Activated naive CD4-positive, alpha-beta T cell treated with anti-CD3 and anti-CD28 coated beads, Interleukin-2, amount 10 ng/mL, durations not matched to agents 7 days and 5 days (primary cell): Measurements from ENCODE around the gene PIK3R3.

Experiments
- CTCF ChIA-PET: fragments of 350-600 bp; sonication (Branson Sonifier 250); formaldehyde crosslinking; loops from one replicate; lab custom pipeline; 2021; ENCODE audit warnings: antibody characterized with exemption; lab: Charles Lee
- DNase-seq: peaks from one replicate; pipeline ENCODE4 v3.0.0-alpha.2; 2020
- H3K27ac Mint-ChIP-seq: one replicate; pipeline ENCODE4 v1.8.0; 2021; ENCODE audit warnings: mild to moderate bottlenecking, moderate library complexity, mixed read lengths
- H3K27me3 Mint-ChIP-seq: one replicate; pipeline ENCODE4 v1.8.0; 2021; ENCODE audit warnings: mild to moderate bottlenecking, mixed read lengths
- H3K36me3 Mint-ChIP-seq: one replicate; pipeline ENCODE4 v1.8.0; 2021; ENCODE audit warnings: mixed read lengths
- H3K4me1 Mint-ChIP-seq: one replicate; pipeline ENCODE4 v1.8.0; 2021; ENCODE audit warnings: mixed read lengths
- H3K4me3 Mint-ChIP-seq: one replicate; pipeline ENCODE4 v1.8.0; 2021; ENCODE audit warnings: mild to moderate bottlenecking, moderate library complexity, mixed read lengths
- H3K9me3 Mint-ChIP-seq: one replicate; pipeline ENCODE4 v1.8.0; 2021; ENCODE audit warnings: mixed read lengths

The PIK3R3 gene

GRCh38 chr1:46004492-46004891 is 127.9 kb downstream of the PIK3R3 start:
- no peaks in the 10 kb centered on the region for H3K27me3 Mint-ChIP-seq
- H3K27ac Mint-ChIP-seq = no peak overlapping the region
- DNase-seq = no peak
- CTCF ChIA-PET = interaction anchor here (0.6 kb wide), 1 partner anchor 161 kb away, joined by 5 read pairs; no protein-coding TSS in a partner anchor
- H3K4me3 Mint-ChIP-seq = no peak overlapping the region
- H3K36me3 Mint-ChIP-seq = peaks cover 26% of the 10 kb centered on the region
- no peaks in the 10 kb centered on the region for H3K4me1 Mint-ChIP-seq
- no peaks in the 10 kb centered on the region for H3K9me3 Mint-ChIP-seq

DNA sequence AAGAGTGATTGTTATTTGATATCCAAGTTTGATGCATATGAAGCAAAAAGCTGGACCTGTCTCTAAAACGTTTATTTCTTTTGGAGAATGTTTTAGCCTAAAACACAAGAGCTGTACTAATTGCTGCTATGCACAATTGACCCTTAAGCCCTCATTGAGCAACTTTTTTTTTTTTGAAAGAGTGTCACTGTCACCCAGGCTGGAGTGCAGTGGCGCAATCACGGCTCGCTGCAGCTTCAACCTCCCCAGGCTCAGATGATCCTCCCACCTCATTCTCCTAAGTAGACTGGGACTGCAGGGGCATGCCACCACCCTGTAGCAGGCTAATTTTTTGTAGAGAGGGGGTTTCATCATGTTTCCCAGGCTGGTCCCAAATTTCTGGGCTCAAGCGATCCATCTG is 129.1 kb downstream of the PIK3R3 start:
- Mint-ChIP-seq H3K9me3 (no peaks in the 10 kb centered on the region), H3K27ac (no peak overlapping the region), H3K4me1 (no peaks in the 10 kb centered on the region), H3K27me3 (no peaks in the 10 kb centered on the region), H3K36me3 (peaks cover 20% of the 10 kb centered on the region), H3K4me3 (no peak overlapping the region)
- no peak for DNase-seq
- CTCF ChIA-PET = no interaction called here

GRCh38 chr1:46002551-46003150 is 129.8 kb downstream of the PIK3R3 start:
- Mint-ChIP-seq H3K36me3 (peaks cover 16% of the 10 kb centered on the region), H3K27ac (no peak overlapping the region), H3K9me3 (no peaks in the 10 kb centered on the region), H3K4me1 (no peaks in the 10 kb centered on the region), H3K27me3 (no peaks in the 10 kb centered on the region), H3K4me3 (no peak overlapping the region)
- CTCF ChIA-PET = no interaction called here
- DNase-seq = no peak

GRCh38 chr1:46001081-46001785 is 131.2 kb downstream of the PIK3R3 start:
- Mint-ChIP-seq H3K9me3 (no peaks in the 10 kb centered on the region), H3K36me3 (peaks cover 6% of the 10 kb centered on the region), H3K27me3 (no peaks in the 10 kb centered on the region), H3K4me3 (no peak overlapping the region), H3K4me1 (no peaks in the 10 kb centered on the region), H3K27ac (no peak overlapping the region)
- CTCF ChIA-PET = no interaction called here
- no peak for DNase-seq

- no peak for DNase-seq
- Mint-ChIP-seq H3K4me3 (no peak overlapping the region), H3K36me3 (peaks cover 3% of the 10 kb centered on the region), H3K27me3 (no peaks in the 10 kb centered on the region), H3K9me3 (no peaks in the 10 kb centered on the region), H3K27ac (no peak overlapping the region), H3K4me1 (no peaks in the 10 kb centered on the region)
- CTCF ChIA-PET = no interaction called here
Observed at GRCh38 chr1:45999507-45999906, 132.9 kb downstream of the PIK3R3 start.

DNA sequence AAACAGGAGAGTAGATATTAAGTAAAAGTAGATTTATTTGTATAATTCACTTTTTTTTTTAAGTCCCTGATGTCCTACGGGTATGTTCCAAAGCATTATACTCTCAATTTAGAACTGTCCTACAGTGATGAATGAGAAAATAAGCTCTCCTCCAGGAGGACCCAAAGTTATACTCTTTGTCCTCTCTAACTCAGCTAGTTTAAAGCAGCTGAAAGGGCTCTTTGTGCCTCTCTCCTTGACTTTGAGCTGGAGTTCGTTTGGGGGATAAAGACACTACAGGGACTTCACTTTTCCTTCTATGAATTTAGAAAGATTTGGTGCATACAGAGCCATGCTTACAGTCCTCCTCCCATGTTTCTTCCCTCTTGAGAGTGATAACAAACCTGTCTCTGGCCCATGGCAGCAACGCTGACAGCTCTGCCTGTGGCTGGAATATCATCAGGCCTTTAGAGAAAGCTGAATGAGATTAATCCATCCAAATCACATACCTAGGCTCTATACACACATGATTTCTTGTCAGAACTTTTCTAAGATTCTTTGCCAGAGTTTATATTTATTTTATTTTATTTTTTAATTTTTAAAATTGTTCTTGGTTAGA is 134.3 kb downstream of the PIK3R3 start:
- CTCF ChIA-PET = no interaction called here
- H3K4me1 Mint-ChIP-seq = no peaks in the 10 kb centered on the region
- no peak overlapping the region for H3K4me3 Mint-ChIP-seq
- no peaks in the 10 kb centered on the region for H3K27me3 Mint-ChIP-seq
- H3K27ac Mint-ChIP-seq = no peak overlapping the region
- no peaks in the 10 kb centered on the region for H3K9me3 Mint-ChIP-seq
- no peaks in the 10 kb centered on the region for H3K36me3 Mint-ChIP-seq
- no peak for DNase-seq

- CTCF ChIA-PET = no interaction called here
- no peaks in the 10 kb centered on the region for H3K4me1 Mint-ChIP-seq
- H3K27ac Mint-ChIP-seq = no peak overlapping the region
- H3K27me3 Mint-ChIP-seq = no peaks in the 10 kb centered on the region
- no peak for DNase-seq
- no peak overlapping the region for H3K4me3 Mint-ChIP-seq
- H3K9me3 Mint-ChIP-seq = no peaks in the 10 kb centered on the region
- H3K36me3 Mint-ChIP-seq = no peaks in the 10 kb centered on the region
Observed at GRCh38 chr1:45995298-45995697, 137.1 kb downstream of the PIK3R3 start.

DNA sequence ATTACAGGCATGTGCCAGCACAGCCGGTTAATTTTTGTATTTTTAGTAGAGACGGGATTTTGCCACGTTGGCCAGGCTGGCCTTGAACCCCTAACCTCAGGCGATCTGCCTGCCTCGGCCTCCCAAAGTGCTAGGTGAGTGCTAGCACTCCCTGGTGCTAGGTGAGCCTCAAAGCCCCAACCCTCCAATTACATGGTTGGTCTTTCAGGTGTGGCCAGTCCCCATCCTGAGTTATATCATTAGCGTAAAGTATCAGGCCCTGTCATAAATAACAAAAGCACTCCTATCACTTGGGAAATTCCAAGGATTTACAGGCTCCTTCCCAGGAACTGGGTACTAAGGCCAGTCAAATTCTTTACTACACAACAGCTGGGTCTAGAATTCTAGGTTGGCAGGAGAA is 138.0 kb downstream of the PIK3R3 start:
- Mint-ChIP-seq H3K36me3 (no peaks in the 10 kb centered on the region), H3K27ac (no peak overlapping the region), H3K4me1 (no peaks in the 10 kb centered on the region), H3K9me3 (no peaks in the 10 kb centered on the region), H3K27me3 (no peaks in the 10 kb centered on the region), H3K4me3 (no peak overlapping the region)
- CTCF ChIA-PET = no interaction called here
- no peak for DNase-seq
